Psoas muscle (tissue), 8 donors: ENCODE data around the gene TM6SF1. TPM values are rescaled to one million over a fixed set of nuclear protein-coding genes. Genes with fewer than 3 reads are reported as not detected.

Experiments
- ATAC-seq, 4 donors: fragments of 200-7000 bp; cut with Tn5 transposase; one replicate each; pipeline ENCODE4 v1.9.1; 2020; ENCODE audit warnings: moderate library complexity in 3 of 4, mild to moderate bottlenecking in 2 of 4
- DNase-seq, 2 donors: peaks; one replicate each; pipeline ENCODE4 v3.0.0-alpha.2; 2020
- H3K27ac ChIP-seq: fragments of 200-600 bp; one replicate; pipeline ENCODE4 v1.8.0; 2022
- H3K27me3 ChIP-seq, 3 donors: fragments of 200-600 bp in 1 of 3; one replicate each; pipeline versions ENCODE4 v1.6.1 to v1.8.0; 2013 to 2022; ENCODE audit warnings: low read length in 2 of 3, mild to moderate bottlenecking in 2 of 3, moderate library complexity in 1 of 3; ENCODE audit not compliant: insufficient read depth in 3 of 3
- H3K36me3 ChIP-seq, 2 donors: fragments of 200-600 bp in 1 of 2; one replicate each; pipeline versions ENCODE4 v1.6.1 to v1.8.0; 2013 to 2022; ENCODE audit warnings: low read depth in 1 of 2, mild to moderate bottlenecking in 1 of 2, moderate library complexity in 1 of 2; ENCODE audit not compliant: insufficient read depth in 1 of 2
- H3K4me1 ChIP-seq: fragments of 200-600 bp; one replicate; pipeline ENCODE4 v1.8.0; 2022
- H3K4me3 ChIP-seq: fragments of 200-600 bp; one replicate; pipeline ENCODE4 v1.8.0; 2022; ENCODE audit warnings: mild to moderate bottlenecking
- H3K9me3 ChIP-seq: fragments of 200-600 bp; one replicate; pipeline ENCODE4 v1.8.0; 2022
- CTCF ChIP-seq: fragments of 200-600 bp; IDR thresholded peaks from one replicate; pipeline ENCODE4 v1.8.0; 2022; ENCODE audit warnings: antibody characterized with exemption
- WGBS, 3 donors: extraction: QIAGEN DNeasy Blood & Tissue Kit; methylation state at CpG; one replicate each; pipeline versions ENCODE4 v1.1.6 to v1.1.7; 2013; 5-methylcytosine and 5-hydroxymethylcytosine counted together
- intact Hi-C, 2 donors: fragments of 100-400 bp; cut with DNase I; formaldehyde crosslinking; loops; one replicate each; pipeline versions ENCODE4 v1.11.0 to v1.14.2; 2022
- polyA plus RNA-seq, 3 donors: library from polyadenylated mRNA; stranded (reverse); fragments of 200-250 nt; gene quantifications; one replicate each; pipeline ENCODE4 v1.2.3, GENCODE V29; 2013
- total RNA-seq, 4 donors: library from RNA; stranded (reverse); fragmentation: NEBNext Ultra II Directional in 2 of 4; extraction: Animal tissue kit (Norgen Biotek cat#: 25700) in 2 of 4; gene quantifications; one replicate each; pipeline versions ENCODE4 v1.2.1 to v1.2.4, GENCODE V29; 2021 to 2023
- donor health status: healthy with polysubstance abuse.
- donor health status: DM: no; HTN: no; CAD: no; lungs with moderate emphysema.
- donor health status: Bipolar disorder and iron deficiency.
- donor health status: healthy.
- donor health status: DM: yes; HTN: yes; CAD: no.
- donor health status: DM: no; HTN: no; CAD: no.
- donor health status: DM: no; HTN: no; CAD: no.
- donor health status: DM: yes; HTN: yes; CAD: no.

Gene TM6SF1
- total and polyA plus RNA-seq, 7 donors, result 9.2 to 23.4 (median 13.8) TPM

DNA sequence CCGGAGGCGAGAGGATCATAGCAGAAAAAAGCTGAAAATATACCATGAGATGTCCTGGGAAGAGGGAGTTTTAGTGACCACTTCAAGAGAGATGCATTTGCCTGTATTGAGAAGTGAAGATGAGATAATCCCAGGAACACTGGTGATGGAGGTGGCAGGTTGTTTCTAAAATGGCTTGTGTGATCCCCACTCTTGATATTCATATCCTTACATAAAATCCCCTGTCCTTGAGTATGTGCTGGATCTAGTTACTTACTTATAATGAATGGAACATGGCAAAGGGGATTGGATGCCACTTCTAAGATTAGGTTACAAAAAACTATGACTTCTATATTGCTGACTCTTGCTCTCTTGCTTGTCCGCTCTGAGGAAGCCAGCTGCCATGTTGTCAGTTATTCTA is 78.1 kb downstream of the TM6SF1 start:
- Histone ChIP-seq H3K36me3 (no peaks in the 10 kb centered on the region), H3K4me1 (no peaks in the 10 kb centered on the region), H3K27ac (no peak overlapping the region), H3K4me3 (no peak overlapping the region), H3K9me3 (no peaks in the 10 kb centered on the region), H3K27me3 (no peaks in the 10 kb centered on the region)
- ATAC-seq (no peak), DNase-seq (no peak)
- intact Hi-C loops, result no loop called here
- TF ChIP-seq CTCF, result no peak
- whole genome bisulfite sequencing, 3 donors, result 88 to 96% (median 92%) methylated on average over 3 of the region's 3 CpGs

Other genes with a start within 250 kb of the TM6SF1 start
- 100 to 1,000 TPM in 2 of 4 donors, 10 to 100 TPM in 2; 53.9 to 119 (median 92.3) TPM for gene HOMER2, start 154.9 kb upstream of the TM6SF1 start, total RNA-seq
- gene HOMER2, start 154.9 kb upstream of the TM6SF1 start, polyA plus RNA-seq, result 10 to 100 TPM; 27.2 to 38.3 (median 36.7) TPM
- gene RAMAC, start 121.4 kb upstream of the TM6SF1 start, total RNA-seq, result 10 to 100 TPM; 17.0 to 21.8 (median 19.9) TPM
- gene RAMAC, start 121.4 kb upstream of the TM6SF1 start, polyA plus RNA-seq, result 10 to 100 TPM; 23.8 to 43.3 (median 43.0) TPM
- gene C15orf40, start 96.0 kb upstream of the TM6SF1 start, total RNA-seq, result 10 to 100 TPM in 3 of 4 donors, 1 to 10 TPM in 1; 6.3 to 11.4 (median 11.2) TPM
- gene C15orf40, start 96.0 kb upstream of the TM6SF1 start, polyA plus RNA-seq, result 10 to 100 TPM; 11.3 to 16.2 (median 12.2) TPM
- gene BTBD1, start 40.4 kb upstream of the TM6SF1 start, total RNA-seq, result 100 to 1,000 TPM; 133 to 193 (median 157) TPM
- gene BTBD1, start 40.4 kb upstream of the TM6SF1 start, polyA plus RNA-seq, result 100 to 1,000 TPM in 1 of 3 donors, 10 to 100 TPM in 2; 93.5 to 170 (median 98.9) TPM
- gene HDGFL3, start 100.2 kb downstream of the TM6SF1 start, total RNA-seq, result 10 to 100 TPM in 1 of 4 donors, 1 to 10 TPM in 3; 4.8 to 10.4 (median 7.9) TPM
- 1 to 10 TPM; 2.6 to 4.2 (median 3.0) TPM for gene HDGFL3, start 100.2 kb downstream of the TM6SF1 start, polyA plus RNA-seq
- under 1 TPM; 0.10 to 0.26 (median 0.15) TPM for gene BNC1, start 177.0 kb downstream of the TM6SF1 start, total RNA-seq
- under 1 TPM; 0.04 to 0.10 (median 0.09) TPM for gene BNC1, start 177.0 kb downstream of the TM6SF1 start, polyA plus RNA-seq